Measurements from ENCODE around the gene DYSF.

DNA sequence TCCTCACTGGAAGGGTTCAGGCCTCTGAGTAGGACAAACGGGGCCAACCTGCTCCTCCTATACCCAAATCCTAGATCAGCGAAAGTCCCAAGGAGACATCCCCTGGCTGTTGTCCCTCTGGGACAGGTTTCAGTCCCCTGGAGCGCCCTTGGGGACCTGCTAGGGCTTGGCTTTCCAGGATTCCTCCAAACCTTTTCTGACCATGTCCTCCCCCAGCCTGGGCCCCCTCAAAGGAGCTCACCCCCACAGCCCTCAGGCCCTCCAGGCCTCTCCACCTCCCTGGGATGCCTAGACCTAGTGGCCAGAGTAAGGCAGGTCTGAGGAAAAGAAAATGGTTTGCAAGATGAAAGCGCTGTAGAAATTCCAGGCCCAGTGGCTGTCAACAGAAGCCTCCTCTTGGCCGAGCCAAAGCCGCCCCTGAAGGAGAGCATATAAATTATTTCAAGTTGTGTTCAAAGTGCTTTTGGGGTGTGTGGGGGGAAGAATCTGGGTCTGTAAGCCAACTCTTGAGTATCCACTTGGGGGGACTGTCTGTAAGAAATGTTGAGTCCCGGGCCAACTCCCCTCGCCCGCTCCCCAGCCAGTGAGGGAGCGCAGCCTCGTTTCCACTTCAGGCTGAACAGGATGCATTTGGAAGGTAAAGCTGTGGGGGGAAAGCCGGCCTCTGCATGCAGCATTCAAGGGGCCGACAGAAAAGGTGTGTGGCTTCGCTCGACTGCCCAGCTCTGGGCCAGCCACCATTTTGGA is 158.6 kb downstream of the DYSF start:
- TF ChIP-seq POLR2A (IDR thresholded peaks at IDR 0.05; ENCODE audit: low read length) (no peak), GATA1 (IDR thresholded peaks at IDR 0.05; ENCODE audit: low read depth, low read length) (no peak)
